GM19035 (cell line): ENCODE data around the gene FILIP1.

ENCODE experiments used
- ATAC-seq: cut with Tn5 transposase; IDR thresholded peaks from one replicate; pipeline ENCODE4 v1.9.1; 2021; ENCODE audit not compliant: unreplicated experiment

The FILIP1 gene

DNA sequence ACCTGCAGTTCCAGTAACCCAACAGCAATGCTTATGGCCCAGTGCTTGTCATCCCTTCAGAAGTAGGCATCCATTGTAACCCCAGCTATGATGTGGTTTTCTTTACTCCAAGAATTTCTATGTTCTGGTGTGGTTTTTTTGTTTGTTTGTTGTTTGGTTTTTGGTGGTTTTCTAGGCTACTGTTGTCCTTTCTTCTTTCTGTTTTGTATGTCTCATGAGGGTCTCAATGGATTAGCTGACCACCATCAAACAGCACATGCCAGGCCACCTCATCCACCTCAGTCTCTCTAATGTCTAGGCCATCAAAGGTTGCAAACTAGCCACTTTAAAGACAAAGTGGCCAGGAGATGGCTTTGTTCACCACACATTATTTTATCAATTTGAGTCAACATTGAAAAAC lies 149.6 kb downstream of the FILIP1 start:
- ATAC-seq = no peak

DNA sequence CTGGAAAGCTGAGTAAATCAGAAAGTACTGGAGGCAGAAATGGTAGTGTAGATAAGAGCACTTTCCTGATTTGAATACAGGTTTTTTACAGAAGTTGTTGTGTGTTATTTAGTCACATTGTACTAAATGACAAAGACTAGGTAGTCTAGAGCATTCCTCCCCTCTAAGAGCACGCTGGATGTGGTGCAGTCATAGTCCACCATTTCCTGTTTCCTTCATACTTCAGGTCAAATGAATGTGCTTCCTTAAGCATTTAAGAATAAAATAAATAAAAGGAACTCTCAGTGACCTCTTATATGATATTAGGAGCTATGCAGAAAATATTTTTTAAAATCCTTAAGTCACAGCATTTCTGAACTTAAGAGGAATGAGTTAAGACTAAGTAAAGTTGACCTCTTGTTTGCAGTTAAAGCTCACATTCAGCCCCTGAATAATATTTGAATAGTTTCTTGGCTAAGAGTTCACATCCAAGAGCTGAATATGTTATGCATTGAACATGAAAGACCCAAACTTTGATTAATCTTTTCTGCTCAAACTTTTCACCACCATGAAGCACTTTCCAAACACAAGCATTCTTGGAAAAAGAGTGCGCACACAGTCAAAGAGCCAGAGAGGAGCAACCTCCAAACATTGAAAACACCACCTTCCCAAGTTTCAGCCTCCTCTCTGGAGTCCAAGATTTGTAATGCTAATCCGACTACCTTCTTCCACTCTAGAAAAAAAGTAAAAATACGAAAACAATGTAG lies 155.6 kb downstream of the FILIP1 start:
- no peak for ATAC-seq

DNA sequence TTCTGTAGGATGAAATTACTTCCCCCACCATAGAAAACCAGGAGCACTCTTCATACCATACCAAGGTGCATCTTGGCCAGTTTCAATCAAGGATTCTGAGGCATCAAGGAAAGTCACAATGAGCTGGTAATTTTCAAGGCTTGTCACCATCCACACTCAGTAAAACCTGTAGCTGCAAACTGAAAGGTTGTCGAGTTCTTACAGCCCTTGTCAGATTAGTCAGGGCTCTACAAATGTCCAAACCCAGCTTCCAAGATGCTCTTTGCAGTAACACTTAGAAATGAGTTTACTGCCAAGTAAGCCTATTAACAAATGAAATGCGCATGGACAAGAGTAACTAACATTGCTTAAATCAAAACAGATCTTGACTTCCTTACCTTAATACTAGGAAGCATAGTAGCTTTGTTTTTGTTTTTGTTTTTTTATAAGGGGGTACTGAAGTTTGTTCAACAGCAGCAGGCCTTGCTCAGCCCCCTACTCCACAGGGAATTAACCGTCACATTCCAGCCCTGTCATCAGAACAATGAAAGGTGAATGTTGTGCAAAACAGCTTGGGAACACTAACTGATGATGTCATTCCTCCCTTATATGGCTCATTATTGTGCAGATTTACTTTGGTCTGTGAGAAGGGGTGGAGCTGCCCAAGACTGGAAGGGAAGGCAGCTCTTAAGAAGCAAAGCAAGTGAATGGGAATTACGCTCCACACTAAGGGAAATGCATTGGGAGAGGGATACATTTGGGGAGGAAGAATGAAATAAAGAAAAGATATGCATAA lies 159.1 kb downstream of the FILIP1 start:
- no peak for ATAC-seq

DNA sequence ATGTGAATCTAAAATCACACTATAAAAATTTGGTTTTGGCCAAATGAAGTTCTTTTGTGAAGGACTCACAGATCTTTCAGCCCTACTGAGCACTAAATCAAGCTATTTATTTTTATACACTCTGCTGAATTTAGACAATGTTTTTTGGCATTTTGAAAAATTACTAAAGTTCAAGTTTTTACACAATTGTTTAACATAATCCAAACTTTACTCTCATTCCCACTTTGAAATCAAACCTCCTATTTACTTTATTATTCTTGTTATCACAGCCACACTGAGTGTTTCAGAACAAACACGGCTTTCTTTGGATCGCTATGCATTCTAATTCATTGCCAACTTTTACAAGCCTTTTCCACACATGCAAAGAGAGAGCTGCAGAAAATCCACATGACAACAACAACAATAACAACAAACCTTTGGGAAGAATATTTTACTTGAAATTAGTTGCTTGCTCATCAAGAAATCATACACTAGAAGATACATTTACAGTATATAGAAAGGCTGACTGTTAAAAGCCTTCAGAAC lies 159.9 kb downstream of the FILIP1 start:
- no peak for ATAC-seq

DNA sequence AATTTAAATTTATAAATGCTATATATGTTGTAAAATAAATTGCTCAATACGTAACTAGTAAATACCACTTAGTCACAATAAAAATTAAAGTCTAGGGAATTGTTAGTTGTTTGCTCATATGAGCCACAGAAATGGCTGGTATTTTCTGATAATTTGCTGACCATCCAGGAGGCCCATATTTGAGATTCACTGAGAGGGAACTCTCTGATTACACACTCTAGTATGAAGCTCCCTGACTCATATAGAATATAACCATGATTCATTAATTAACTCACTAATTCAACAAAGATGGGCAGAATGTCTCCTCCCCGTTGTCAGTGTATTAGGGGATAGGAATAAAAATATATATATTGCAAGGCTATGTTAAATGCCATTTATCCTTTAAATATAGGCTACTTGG lies 162.4 kb downstream of the FILIP1 start:
- no peak for ATAC-seq

DNA sequence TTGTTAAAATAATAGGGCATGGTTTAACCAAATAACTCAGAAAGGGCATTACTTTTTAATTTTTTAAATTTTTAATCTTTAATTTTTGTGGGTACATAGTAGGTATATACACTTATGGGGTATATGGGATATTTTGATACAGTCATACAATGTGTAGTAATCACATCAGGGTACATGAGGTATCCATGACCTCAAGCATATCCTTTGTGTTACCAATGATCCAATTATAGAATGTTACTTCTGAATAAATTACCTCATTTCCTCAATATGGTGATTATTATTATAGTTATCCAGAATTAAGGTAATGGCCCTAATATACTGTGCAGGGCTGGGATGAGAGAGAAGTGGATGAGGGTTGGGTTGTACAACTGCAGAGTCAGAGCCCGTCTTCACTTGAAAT lies 163.9 kb downstream of the FILIP1 start:
- ATAC-seq = no peak

DNA sequence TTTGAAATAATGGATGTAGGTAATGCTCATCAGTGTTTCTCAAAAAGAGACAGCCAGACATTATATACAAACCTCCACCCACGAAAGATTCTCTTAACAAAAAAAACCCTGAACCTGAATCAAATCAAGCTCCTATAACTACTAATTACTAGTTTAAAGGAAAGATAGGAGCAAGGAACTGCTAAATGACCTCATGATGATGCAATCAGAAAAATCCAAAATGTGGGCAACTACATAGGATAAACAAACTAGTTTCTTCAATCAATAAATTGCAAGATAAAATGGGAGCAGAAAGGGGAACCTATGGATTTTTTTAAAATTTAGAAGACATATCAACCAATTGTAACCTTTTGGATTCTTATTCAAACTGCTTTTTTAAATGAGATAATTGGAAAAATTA lies 165.8 kb downstream of the FILIP1 start:
- no peak for ATAC-seq

DNA sequence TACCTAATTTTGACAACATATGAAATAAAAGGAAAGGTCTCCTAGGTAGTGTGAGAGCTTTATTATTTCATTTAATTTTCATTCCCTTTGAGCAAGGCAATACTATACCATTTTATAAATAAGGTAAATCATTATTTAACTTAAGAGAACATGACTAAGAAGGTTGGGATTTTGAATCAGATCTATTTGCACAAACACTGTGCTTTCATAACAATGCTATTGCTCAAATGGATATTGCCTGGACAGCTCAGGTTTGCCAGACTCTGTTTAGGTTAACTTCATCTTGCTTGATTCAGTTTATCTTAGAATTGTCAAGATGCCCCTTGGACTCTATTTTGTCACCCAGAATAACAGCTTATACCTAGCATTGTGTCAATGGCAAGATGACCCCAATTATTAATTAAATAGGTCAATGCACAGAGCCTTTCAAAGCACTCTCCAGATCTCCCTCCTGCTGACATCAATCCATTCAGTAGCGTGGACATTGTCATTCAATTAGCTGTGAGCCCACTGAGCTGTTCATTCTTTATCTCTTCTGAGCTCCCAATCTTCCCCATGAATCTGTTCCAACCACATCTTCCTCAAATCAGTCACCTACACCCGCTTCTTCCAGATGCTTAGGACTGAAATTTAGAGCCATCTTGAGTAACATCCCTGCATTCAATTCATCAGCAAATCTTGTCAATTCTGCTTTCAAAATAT lies 166.9 kb downstream of the FILIP1 start:
- ATAC-seq = no peak

DNA sequence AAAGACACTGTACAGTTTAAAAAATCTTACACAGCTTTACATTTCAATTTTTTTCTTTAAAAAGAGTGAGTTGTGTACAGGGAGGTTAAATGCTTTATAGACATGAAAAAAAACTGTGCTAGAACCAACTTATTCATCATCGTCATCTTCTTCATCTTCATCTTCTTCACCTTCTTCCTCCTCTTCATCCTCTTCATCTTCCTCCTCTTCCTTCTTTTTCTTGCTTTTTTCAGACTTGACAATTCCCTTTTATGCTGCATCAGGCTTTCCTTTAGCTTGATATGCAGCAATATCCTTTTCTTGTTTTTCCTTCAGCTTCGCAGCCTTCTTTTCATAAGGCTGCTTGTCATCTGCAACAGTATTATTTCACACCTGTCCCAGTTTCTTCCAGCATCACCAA lies 174.7 kb downstream of the FILIP1 start:
- ATAC-seq = no peak

DNA sequence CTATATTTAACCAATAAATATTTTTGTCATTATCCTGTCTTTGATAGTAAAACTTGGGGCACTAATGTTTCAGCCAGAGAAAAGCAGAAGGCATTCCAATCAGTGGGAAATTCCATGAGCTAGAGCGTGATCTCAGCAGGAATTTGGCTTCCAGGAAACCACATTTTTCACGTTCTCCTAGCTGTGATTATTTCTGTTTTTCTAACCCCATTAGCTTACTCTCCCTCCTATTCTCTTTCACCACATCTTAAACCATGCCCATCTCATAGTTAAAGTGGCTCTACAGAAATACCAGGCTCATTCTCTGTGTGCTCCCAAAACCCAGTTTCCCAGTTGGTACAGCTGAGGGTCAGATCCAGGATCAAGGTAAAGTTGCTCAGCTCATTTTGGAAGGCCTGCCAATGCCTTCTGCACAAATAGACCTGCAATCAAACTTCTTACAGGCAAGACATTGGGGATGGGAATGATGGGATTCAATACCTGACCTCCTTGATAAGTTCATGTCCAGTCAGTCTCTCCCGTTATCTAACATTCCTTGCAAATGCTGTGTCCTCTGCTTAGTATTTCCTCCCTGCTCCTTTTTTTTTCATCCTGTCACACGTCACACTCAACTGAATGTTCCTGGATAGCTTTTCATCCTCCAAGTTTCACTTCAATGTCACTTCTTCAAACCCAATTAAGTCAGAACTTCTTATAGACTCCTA lies 175.9 kb downstream of the FILIP1 start:
- no peak for ATAC-seq

DNA sequence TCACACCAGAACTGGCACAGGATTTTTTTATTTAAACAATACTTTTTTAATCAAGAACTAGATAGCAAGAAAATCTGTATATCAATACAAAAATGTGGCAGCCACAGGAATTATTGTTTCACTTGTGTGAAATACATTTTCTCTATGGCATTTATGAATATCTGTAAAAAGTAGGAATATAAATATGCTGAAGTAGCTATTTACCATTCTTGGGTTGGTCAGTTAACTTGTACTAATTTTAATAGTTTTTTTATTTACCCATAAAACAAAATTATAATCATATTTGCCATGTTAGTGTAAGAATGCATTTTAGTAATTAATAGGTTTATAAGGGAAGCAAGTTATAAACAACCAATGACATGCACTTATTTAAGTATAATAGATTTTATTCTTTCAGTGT lies 177.6 kb downstream of the FILIP1 start:
- no peak for ATAC-seq

DNA sequence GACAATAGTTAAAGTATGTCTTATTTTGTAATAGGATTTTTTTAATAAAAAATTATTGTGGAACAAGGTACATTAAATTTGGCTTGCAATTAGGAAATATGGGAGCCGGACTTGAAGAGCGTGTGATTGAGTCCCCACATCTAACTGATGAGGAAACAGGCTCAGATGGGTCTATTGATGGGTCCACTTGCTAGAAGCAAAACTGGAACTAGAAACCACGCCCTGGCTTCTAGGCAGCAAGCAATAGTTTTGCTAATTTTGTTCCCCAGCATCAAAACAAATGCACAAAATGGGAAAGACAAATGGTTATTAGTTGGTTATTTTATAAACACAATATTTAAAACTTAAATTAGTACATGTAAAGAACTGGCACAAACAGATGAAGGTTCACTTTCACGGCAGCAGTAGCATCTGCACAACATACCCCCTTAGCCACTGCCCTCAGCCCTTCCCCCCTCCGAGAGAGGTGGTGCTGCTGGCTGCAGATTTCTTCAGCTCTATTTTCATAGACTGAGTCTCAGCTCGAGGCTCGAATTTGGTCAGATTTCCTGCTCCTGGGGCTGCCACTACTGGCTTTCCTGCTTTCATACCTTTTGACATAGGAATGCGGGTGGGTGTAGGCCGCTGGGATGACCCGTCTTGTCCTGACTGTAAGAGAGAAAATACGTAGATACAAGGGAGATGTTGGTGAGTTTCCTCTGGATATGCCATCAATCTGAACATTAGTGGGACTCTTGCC lies 185.2 kb downstream of the FILIP1 start:
- ATAC-seq = no peak

DNA sequence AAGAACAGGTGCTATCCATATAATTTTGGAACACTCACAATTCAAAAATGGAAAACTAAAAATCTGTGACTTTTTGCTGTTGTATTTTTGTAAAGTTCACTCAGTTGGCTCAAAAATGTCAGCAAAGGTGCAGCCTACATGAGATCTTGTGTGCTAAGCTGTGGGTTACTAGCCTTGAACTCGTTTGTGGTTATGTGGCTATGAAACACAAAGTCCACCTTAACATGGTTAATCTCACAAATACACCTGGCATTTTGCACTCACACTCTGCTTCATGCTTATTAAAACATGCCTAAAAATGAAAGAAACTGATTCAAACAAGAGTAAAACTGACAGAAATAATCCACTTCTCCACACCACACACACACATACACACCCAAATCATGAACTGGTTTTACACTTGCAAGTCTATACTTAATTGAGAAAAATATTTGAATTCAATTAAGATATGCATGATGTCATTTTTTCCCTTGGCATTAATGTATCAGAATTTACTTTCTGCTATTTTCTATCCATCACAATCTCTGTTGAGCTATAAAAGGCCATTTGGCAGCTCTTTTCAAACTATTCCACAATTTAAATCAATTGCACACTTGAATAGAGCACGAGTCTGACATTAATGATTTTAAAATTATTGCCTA lies 186.1 kb downstream of the FILIP1 start:
- no peak for ATAC-seq

DNA sequence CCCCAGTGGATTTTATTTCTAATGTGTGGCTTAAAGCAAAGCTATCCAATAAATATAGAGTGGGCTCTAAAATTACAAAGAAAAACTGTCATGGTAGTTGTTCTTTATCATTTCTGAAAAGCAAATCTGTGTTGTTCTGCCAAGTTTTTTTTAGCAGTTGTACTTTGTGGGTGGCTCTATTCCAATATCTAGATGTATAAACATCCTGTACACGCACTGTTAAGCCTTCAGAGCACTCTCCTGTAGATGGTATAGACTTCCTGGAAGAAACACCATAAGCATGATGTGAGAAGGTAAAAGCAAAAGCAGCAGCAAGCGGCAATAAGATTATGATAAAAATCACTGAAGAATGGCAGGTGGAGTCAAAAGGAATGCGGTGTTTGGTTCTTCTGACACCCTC lies 187.5 kb downstream of the FILIP1 start:
- ATAC-seq = no peak

DNA sequence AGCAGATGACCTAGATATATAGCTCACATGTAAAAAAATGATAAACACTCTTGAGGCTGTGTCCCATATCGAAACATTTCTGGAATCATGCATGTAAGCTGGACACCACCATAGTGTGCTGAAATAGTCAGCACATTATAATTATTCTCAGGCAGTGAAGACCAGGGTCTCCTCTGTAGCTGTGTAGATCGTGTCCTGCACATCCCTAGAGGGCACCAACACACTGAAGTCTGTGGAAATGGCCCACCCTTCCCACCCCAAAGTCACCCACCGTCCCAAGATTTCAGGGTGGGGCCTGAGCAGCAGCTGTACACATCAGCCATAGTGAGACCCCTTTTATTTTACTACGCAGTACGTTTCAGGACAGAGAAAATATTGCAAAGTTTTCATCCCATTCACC lies 188.0 kb downstream of the FILIP1 start:
- ATAC-seq = no peak

DNA sequence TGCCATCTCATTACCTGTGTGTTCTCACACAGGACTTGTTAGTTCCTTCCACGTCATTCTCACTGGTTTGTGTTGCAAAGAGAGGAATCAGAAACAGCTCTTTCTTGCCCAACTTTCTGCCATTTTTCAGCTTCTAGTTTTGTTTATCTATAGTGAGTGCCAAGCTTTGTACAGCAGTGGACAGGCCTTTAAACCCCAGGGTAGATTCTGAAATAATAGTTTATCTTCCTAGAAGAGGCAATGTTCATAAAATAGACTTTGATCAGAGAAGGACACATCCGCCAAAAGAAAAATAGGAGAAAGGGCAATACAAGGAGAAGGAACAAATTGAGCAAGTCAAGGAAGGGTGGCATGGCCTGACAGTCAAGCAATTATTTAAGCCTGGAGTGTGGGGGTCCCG lies 191.3 kb downstream of the FILIP1 start:
- no peak for ATAC-seq

DNA sequence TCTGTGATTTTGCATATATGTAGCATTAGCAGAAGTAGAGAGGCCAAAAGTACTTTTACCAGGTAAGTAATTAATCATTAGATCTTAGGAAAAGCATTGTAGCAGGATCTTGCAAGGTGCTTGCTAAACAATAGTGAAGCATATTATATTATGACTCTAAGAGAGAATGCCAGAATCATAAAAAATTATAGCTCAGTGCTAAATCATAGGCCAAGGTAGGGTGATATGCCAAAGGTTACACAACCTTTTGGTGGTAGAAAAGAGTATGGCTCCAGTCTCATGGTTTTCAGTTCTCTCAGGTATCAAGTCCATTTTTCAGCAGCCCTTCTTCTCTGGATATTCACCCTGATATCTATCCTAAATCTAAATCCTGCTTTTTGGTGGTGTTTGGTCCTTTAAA lies 192.1 kb downstream of the FILIP1 start:
- ATAC-seq = no peak

DNA sequence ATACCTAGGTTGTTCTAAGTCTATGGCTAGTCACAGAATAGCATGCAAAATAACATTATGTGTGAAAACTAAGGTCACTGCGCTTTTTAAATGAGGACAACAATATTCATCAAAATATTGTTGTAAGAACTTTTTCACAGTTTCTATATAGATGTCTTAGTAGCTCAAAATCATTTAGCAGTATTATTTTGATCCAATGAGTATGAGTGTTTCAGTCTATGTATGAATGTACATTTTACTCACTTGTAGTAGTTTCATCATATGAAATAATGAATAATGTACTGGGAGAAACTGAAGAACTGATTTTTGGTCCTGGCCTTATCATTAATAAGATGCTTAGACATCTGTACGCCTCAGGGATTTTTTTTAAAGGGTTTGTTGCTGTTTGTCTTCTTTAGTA lies 192.5 kb downstream of the FILIP1 start:
- no peak for ATAC-seq

DNA sequence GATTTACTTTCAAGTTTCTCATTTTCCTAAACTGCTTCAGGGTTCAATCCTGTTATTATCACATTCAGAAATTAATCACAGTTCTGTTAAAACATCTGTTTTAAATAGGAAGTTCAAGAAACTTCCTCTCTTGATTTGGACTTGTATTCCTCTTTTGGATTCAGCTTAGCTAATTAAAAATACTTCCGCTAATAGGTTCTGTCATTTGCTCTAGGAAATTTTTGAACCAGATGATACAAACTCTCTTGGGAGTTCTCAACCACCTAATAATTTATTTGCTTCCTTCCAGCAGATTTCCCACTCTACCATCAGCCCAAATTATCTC lies 193.1 kb downstream of the FILIP1 start:
- no peak for ATAC-seq
